Measurements from ENCODE around the gene SETDB1. TPM values are rescaled to one million over a fixed set of nuclear protein-coding genes. Genes with fewer than 3 reads are reported as not detected.

SETDB1 gene
- total RNA-seq, 1 donor from 2014 or later = 52.2 TPM

Other genes with a start within 250 kb of the SETDB1 start
- gene GOLPH3L, start 229.2 kb upstream of the SETDB1 start, total RNA-seq = 23.8 and 24.4 TPM in 2 replicates
- 0.25 and 0.39 TPM in 2 replicates for gene HORMAD1, start 205.5 kb upstream of the SETDB1 start, total RNA-seq
- gene CTSS, start 160.6 kb upstream of the SETDB1 start, total RNA-seq = 80.4 and 89.5 TPM in 2 replicates
- 4.3 and 4.5 TPM in 2 replicates for gene CTSK, start 118.1 kb upstream of the SETDB1 start, total RNA-seq
- gene ARNT, start 49.8 kb upstream of the SETDB1 start, total RNA-seq = 38.1 and 40.5 TPM in 2 replicates
- not detected in 2 replicates for gene CTXND2, start 39.2 kb upstream of the SETDB1 start, total RNA-seq
- 167 and 172 TPM in 2 replicates for gene CERS2, start 48.5 kb downstream of the SETDB1 start, total RNA-seq
- 0.09 TPM in 1 of 2 replicates, not detected in the other for gene ANXA9, start 55.9 kb downstream of the SETDB1 start, total RNA-seq
- 20.9 and 21.4 TPM in 2 replicates for gene MINDY1, start 80.5 kb downstream of the SETDB1 start, total RNA-seq
- 13.9 and 16.6 TPM in 2 replicates for gene PRUNE1, start 82.1 kb downstream of the SETDB1 start, total RNA-seq
- gene BNIPL, start 110.2 kb downstream of the SETDB1 start, total RNA-seq = 1.1 and 1.5 TPM in 2 replicates
- 1.0 and 1.8 TPM in 2 replicates for gene C1orf56, start 121.4 kb downstream of the SETDB1 start, total RNA-seq
- gene CDC42SE1, start 133.3 kb downstream of the SETDB1 start, total RNA-seq = 345 and 347 TPM in 2 replicates
- 3.4 and 4.0 TPM in 2 replicates for gene MLLT11, start 134.0 kb downstream of the SETDB1 start, total RNA-seq
- gene GABPB2, start 144.4 kb downstream of the SETDB1 start, total RNA-seq = 27.4 and 28.7 TPM in 2 replicates
- gene SEMA6C, start 220.3 kb downstream of the SETDB1 start, total RNA-seq = 1.6 and 1.8 TPM in 2 replicates
- 27.7 and 28.5 TPM in 2 replicates for gene TNFAIP8L2, start 230.3 kb downstream of the SETDB1 start, total RNA-seq
- gene LYSMD1, start 239.5 kb downstream of the SETDB1 start, total RNA-seq = 2.8 and 2.9 TPM in 2 replicates
- 61.1 and 63.0 TPM in 2 replicates for gene SCNM1, start 239.8 kb downstream of the SETDB1 start, total RNA-seq
- gene TMOD4, start 249.6 kb downstream of the SETDB1 start, total RNA-seq = 1.7 and 2.8 TPM in 2 replicates